Glutamatergic neuron (in vitro differentiated cells): ENCODE results near the gene NTRK3. TPM values are rescaled to one million over a fixed set of nuclear protein-coding genes. Genes with fewer than 3 reads are reported as not detected.
"Not testable (repeated sequence)": the region's sequence is repeated elsewhere in the genome, so short reads cannot be mapped to it uniquely, and the experiment has no call there.

ENCODE experiments used
- DNase-seq: peaks from one replicate; pipeline ENCODE4 v3.0.0; 2022
- H3K27ac Mint-ChIP-seq: one replicate; pipeline ENCODE4 v1.8.0; 2020; ENCODE audit warnings: mild to moderate bottlenecking, mixed read lengths, inconsistent platforms; ENCODE audit not compliant: unreplicated experiment
- H3K27me3 Mint-ChIP-seq: one replicate; pipeline ENCODE4 v1.8.0; 2020; ENCODE audit warnings: mild to moderate bottlenecking, moderate library complexity, mixed read lengths, inconsistent platforms; ENCODE audit not compliant: unreplicated experiment
- H3K36me3 Mint-ChIP-seq: one replicate; pipeline ENCODE4 v1.8.0; 2020; ENCODE audit warnings: mild to moderate bottlenecking, mixed read lengths, inconsistent platforms; ENCODE audit not compliant: unreplicated experiment
- H3K4me1 Mint-ChIP-seq: one replicate; pipeline ENCODE4 v1.8.0; 2020; ENCODE audit warnings: mild to moderate bottlenecking, low read depth, mixed read lengths, inconsistent platforms; ENCODE audit not compliant: unreplicated experiment
- H3K4me3 Mint-ChIP-seq: one replicate; pipeline ENCODE4 v1.8.0; 2020; ENCODE audit warnings: mild to moderate bottlenecking, mixed read lengths, inconsistent platforms; ENCODE audit not compliant: unreplicated experiment
- H3K9me3 Mint-ChIP-seq: one replicate; pipeline ENCODE4 v1.8.0; 2020; ENCODE audit warnings: mild to moderate bottlenecking, moderate library complexity, mixed read lengths, inconsistent platforms; ENCODE audit not compliant: unreplicated experiment
- CTCF ChIP-seq: fragments of 200-600 bp; sonication (generic); IDR thresholded peaks from one replicate; pipeline ENCODE4 v1.5.0; 2021; ENCODE audit not compliant: partially characterized antibody, unreplicated experiment
- total RNA-seq: library from RNA; stranded (reverse); fragmentation: NEBNext Ultra II Directional; extraction: Animal tissue kit (Norgen Biotek cat#: 25700); gene quantifications from one replicate; pipeline ENCODE4 v1.2.1, GENCODE V29; 2021; ENCODE audit not compliant: unreplicated experiment

NTRK3 gene
- total RNA-seq, 1 donor from 2014 or later: 9.5 TPM

GRCh38 chr15:88073391-88073691, 183.2 kb downstream of the NTRK3 start:
- Mint-ChIP-seq H3K4me1 (peaks cover 3% of the 10 kb centered on the region), H3K9me3 (no peaks in the 10 kb centered on the region), H3K4me3 (no peak overlapping the region), H3K36me3 (peaks cover 4% of the 10 kb centered on the region), H3K27me3 (peaks cover 6% of the 10 kb centered on the region), H3K27ac (no peak overlapping the region)
- no peak for DNase-seq
- TF ChIP-seq CTCF: no peak

- Mint-ChIP-seq H3K9me3 (no peaks in the 10 kb centered on the region), H3K27ac (no peak overlapping the region), H3K27me3 (peaks cover 6% of the 10 kb centered on the region), H3K4me3 (no peak overlapping the region), H3K36me3 (peaks cover 4% of the 10 kb centered on the region), H3K4me1 (peaks cover 3% of the 10 kb centered on the region)
- no peak for DNase-seq
- TF ChIP-seq CTCF: no peak
Measured at GRCh38 chr15:88072598-88073390, 183.7 kb downstream of the NTRK3 start.

- not testable (repeated sequence) for H3K4me1 Mint-ChIP-seq
Measured at GRCh38 chr15:88072133-88072532, 184.4 kb downstream of the NTRK3 start.

GRCh38 chr15:88071141-88071540, 185.4 kb downstream of the NTRK3 start:
- peaks cover 2% of the 10 kb centered on the region for H3K9me3 Mint-ChIP-seq
- H3K27ac Mint-ChIP-seq: no peak overlapping the region
- peaks cover 6% of the 10 kb centered on the region for H3K27me3 Mint-ChIP-seq
- TF ChIP-seq CTCF: no peak
- H3K4me3 Mint-ChIP-seq: no peak overlapping the region
- peaks cover 8% of the 10 kb centered on the region for H3K36me3 Mint-ChIP-seq
- H3K4me1 Mint-ChIP-seq: no peaks in the 10 kb centered on the region
- DNase-seq: no peak

More at GRCh38 chr15:88072133-88072532, 184.4 kb downstream of the NTRK3 start:
- not testable (repeated sequence) for H3K27ac Mint-ChIP-seq, DNase-seq, H3K9me3 Mint-ChIP-seq, H3K27me3 Mint-ChIP-seq, H3K4me3 Mint-ChIP-seq, H3K36me3 Mint-ChIP-seq

GRCh38 chr15:88069561-88069960, 187.0 kb downstream of the NTRK3 start:
- Mint-ChIP-seq H3K4me1 (no peaks in the 10 kb centered on the region), H3K4me3 (no peak overlapping the region), H3K27ac (no peak overlapping the region), H3K36me3 (peaks cover 8% of the 10 kb centered on the region), H3K27me3 (peaks cover 6% of the 10 kb centered on the region), H3K9me3 (peaks cover 2% of the 10 kb centered on the region)
- TF ChIP-seq CTCF: no peak
- no peak for DNase-seq
